NCI-H128 (cell line): Measurements from ENCODE around the gene SCRN3.

Experiments used
- DNase-seq: peaks from one replicate; lab custom pipeline; 2025; ENCODE audit not compliant: unreplicated experiment; lab: John Stamatoyannopoulos, UW

The SCRN3 gene

GRCh38 chr2:174477759-174478158, 82.2 kb downstream of the SCRN3 start:
- no peak for DNase-seq
